Activated CD4-positive, alpha-beta memory T cell treated with anti-CD3 and anti-CD28 coated beads for 36 hours (primary cell): Measurements from ENCODE around the gene TTI1. TPM values are rescaled to one million over a fixed set of nuclear protein-coding genes. Genes with fewer than 3 reads are reported as not detected.

ENCODE experiments used
- CTCF ChIA-PET: fragments of 350-600 bp; sonication (Branson Sonifier 250); formaldehyde crosslinking; loops from one replicate; lab custom pipeline; 2021; ENCODE audit warnings: antibody characterized with exemption, inconsistent platforms; lab: Charles Lee
- POLR2A ChIA-PET: fragments of 350-600 bp; sonication (Branson Sonifier 250); formaldehyde crosslinking; loops from one replicate; lab custom pipeline; 2021; ENCODE audit warnings: antibody characterized with exemption; lab: Charles Lee
- DNase-seq: peaks from one replicate; pipeline ENCODE4 v3.0.0-alpha.2; 2020
- H3K27ac Mint-ChIP-seq: one replicate; pipeline ENCODE4 v1.8.0; 2021; ENCODE audit warnings: mixed read lengths
- H3K27me3 Mint-ChIP-seq: one replicate; pipeline ENCODE4 v1.8.0; 2021; ENCODE audit warnings: mixed read lengths
- H3K36me3 Mint-ChIP-seq: one replicate; pipeline ENCODE4 v1.8.0; 2021; ENCODE audit warnings: mixed read lengths
- H3K4me1 Mint-ChIP-seq: one replicate; pipeline ENCODE4 v1.8.0; 2021; ENCODE audit warnings: low read depth, mixed read lengths
- H3K4me3 Mint-ChIP-seq: one replicate; pipeline ENCODE4 v1.8.0; 2021; ENCODE audit warnings: mild to moderate bottlenecking, mixed read lengths
- H3K9me3 Mint-ChIP-seq: one replicate; pipeline ENCODE4 v1.8.0; 2021; ENCODE audit warnings: mixed read lengths
- intact Hi-C: fragments of 100-400 bp; cut with micrococcal nuclease; formaldehyde crosslinking; loops from one replicate; pipeline ENCODE4 v1.15.1; 2023
- total RNA-seq, 2 experiments: library from RNA; stranded (reverse); gene quantifications; one replicate each; pipeline ENCODE4 v1.2.3, GENCODE V29; 2021

Gene TTI1
- total RNA-seq, 2 experiments from 2014 or later = 31.8 to 32.7 TPM

DNA sequence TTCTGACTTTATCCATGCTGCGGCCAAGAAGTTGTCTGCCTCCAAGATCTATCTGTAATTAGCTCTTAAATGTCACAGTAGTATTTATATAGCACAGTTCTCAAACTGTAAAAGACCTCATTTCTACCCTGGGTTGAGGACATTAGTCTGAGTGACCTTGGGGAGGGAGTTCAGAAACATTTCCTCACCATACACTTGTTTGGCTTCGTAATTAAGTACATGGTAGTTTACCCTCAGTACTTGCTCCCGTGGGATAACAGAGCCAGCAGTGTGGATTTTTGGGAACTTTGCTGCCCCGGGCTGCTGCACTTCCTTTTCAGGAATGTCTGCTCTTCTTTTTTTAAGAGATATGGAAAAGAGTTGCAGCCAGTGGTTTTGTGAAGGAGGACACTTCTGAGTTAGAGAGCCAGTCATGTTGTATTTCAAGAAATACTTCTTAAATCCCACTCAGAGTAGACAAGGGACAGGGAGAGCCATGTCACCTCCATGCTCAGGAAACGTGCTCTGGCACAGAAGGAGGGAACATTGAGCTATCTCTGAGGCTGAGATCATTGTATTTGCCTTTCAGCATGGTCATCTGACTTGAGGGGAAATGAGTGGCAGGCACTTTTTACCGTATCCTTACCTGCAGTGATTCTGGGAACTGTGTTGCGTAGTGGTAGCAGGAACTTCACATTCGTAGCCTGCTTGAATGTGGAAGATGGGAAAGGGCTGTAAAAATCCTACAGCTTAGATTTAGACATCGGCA, 33.9 kb upstream of the TTI1 start:
- DNase-seq = no peak
- Mint-ChIP-seq H3K27ac (no peak overlapping the region), H3K4me1 (no peaks in the 10 kb centered on the region), H3K4me3 (no peak overlapping the region), H3K9me3 (no peaks in the 10 kb centered on the region), H3K27me3 (no peaks in the 10 kb centered on the region), H3K36me3 (peaks cover 51% of the 10 kb centered on the region)
- ChIA-PET CTCF (interaction anchor here (1.0 to 1.5 kb wide), 2 partner anchors 9 to 154 kb away, joined by 3 to 5 read pairs; no protein-coding TSS in a partner anchor), POLR2A (no interaction called here)
- intact Hi-C loops = no loop called here

DNA sequence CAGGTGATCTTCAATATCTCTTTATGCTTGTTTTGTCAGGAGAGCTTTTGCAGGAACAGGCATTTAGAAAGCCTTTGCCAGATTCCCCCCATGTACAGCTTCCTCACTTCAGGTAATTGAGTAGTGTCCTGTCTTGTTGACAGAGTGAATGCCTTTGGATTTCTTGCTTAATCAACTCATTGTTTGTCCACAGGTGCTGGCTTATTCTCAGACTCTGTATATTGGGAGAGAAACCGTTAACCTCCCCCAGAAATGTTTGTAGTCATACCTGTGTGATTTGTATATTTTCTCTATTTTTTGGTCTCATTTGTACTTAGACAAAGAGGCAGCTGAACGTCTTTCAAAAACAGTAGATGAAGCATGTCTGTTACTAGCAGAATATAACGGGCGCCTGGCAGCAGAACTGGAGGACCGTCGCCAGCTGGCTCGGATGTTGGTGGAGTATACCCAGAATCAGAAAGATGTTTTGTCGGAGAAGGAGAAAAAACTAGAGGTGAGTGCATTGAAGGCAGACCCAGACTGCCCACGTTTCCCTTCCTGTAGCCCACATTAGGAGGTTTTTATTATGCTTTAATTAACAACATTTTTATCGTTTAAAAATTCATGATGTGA, 32.6 kb upstream of the TTI1 start:
- ChIA-PET POLR2A (no interaction called here), CTCF (interaction anchor here (0.9 kb wide), 1 partner anchor 8 kb away, joined by 6 read pairs; no protein-coding TSS in a partner anchor)
- intact Hi-C loops = no loop called here
- H3K4me1 Mint-ChIP-seq = no peaks in the 10 kb centered on the region
- no peaks in the 10 kb centered on the region for H3K27me3 Mint-ChIP-seq
- H3K9me3 Mint-ChIP-seq = no peaks in the 10 kb centered on the region
- no peak overlapping the region for H3K27ac Mint-ChIP-seq
- H3K36me3 Mint-ChIP-seq = peaks cover 41% of the 10 kb centered on the region
- H3K4me3 Mint-ChIP-seq = no peak overlapping the region
- no peak for DNase-seq

- Mint-ChIP-seq H3K27ac (no peak overlapping the region), H3K36me3 (peaks cover 44% of the 10 kb centered on the region)
- intact Hi-C loops = no loop called here
These were observed 30.8 kb upstream of the TTI1 start for GRCh38 chr20:38063911-38064530.

DNA sequence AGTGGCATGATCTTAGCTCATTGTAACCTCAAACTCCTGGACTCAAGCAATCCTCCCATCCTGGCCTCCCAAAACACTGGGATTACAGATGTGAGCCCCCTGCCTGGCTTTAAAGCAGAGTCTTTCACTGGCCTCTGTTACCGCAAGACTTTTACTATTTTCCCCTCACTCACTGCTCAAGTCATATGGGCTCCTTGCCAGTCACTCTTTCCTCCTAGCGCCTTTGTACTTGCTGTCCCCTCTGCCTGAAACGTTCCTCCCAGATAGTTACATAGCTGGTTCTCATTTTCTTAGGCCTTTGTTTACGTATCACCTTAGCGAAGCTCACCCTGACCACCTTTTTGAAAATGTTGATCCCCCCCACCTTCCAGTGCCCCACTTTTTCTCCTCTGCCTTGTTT, 29.6 kb upstream of the TTI1 start:
- ChIA-PET POLR2A (interaction anchor here (0.9 kb wide), 1 partner anchor 18 kb away, joined by 3 read pairs; no protein-coding TSS in a partner anchor), CTCF (interaction anchor here (3.3 to 3.4 kb wide), 2 partner anchors 11 to 159 kb away, joined by 20 to 23 read pairs; no protein-coding TSS in a partner anchor)
- Mint-ChIP-seq H3K4me3 (no peak overlapping the region), H3K9me3 (no peaks in the 10 kb centered on the region), H3K36me3 (peaks cover 44% of the 10 kb centered on the region), H3K4me1 (peaks cover 7% of the 10 kb centered on the region), H3K27ac (no peak overlapping the region), H3K27me3 (no peaks in the 10 kb centered on the region)
- intact Hi-C loops = no loop called here
- DNase-seq = no peak

More at GRCh38 chr20:38063911-38064530, 30.8 kb upstream of the TTI1 start:
- Mint-ChIP-seq H3K9me3 (no peaks in the 10 kb centered on the region), H3K27me3 (no peaks in the 10 kb centered on the region), H3K4me3 (no peak overlapping the region), H3K4me1 (peaks cover 7% of the 10 kb centered on the region)
- no peak for DNase-seq
- ChIA-PET POLR2A (no interaction called here), CTCF (interaction anchor here (1.8 kb wide), 1 partner anchor 9 kb away, joined by 8 read pairs; no protein-coding TSS in a partner anchor)

DNA sequence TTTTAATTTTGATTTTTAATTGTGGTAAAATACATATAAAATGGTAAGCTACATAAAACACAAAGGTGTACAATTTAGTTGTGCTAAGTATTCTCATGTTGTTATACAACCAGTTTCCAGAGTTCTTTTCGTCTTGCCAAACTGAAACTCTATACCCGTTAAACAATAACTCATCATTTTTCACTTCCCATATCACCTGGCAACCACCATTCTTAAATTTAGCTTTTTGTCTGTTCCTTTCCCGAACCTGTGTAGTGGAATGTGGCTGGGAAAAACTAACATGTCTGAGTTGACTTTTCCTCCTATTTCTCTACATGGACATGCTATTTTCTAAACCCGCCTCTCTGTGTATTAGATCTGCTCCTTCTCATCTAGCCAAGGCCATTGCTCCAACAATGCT, 27.9 kb upstream of the TTI1 start:
- no peak overlapping the region for H3K4me3 Mint-ChIP-seq
- CTCF ChIA-PET = interaction anchor here (0.6 to 3.4 kb wide), 4 partner anchors 9 to 161 kb away, joined by 3 to 23 read pairs (median 12); no protein-coding TSS in a partner anchor
- POLR2A ChIA-PET = no interaction called here
- DNase-seq = no peak
- intact Hi-C loops = no loop called here
- H3K4me1 Mint-ChIP-seq = peaks cover 19% of the 10 kb centered on the region
- H3K27me3 Mint-ChIP-seq = no peaks in the 10 kb centered on the region
- H3K36me3 Mint-ChIP-seq = peaks cover 33% of the 10 kb centered on the region
- H3K27ac Mint-ChIP-seq = no peak overlapping the region
- no peaks in the 10 kb centered on the region for H3K9me3 Mint-ChIP-seq

DNA sequence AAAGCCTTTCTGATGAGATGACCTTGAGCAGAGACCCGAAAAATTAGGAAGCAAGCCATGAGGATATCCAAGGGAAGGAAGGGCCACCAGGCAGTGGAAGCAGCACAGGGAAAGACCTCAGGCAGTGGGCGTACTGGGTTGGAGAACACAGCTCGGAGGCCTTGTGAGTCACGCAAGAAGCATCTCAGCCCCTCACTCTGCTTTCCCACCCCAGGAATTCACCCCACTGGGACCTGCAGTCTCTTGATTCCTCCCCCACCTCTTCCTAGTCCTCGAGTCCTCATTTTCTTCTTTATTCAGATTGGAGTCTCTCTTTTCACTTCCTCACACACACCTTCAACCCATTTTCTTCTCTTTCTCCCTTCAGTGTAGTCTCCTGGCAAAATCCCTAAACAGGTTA, 27.3 kb upstream of the TTI1 start:
- intact Hi-C loops = no loop called here
- Mint-ChIP-seq H3K36me3 (peaks cover 29% of the 10 kb centered on the region), H3K9me3 (no peaks in the 10 kb centered on the region), H3K4me3 (no peak overlapping the region), H3K27me3 (no peaks in the 10 kb centered on the region), H3K27ac (no peak overlapping the region), H3K4me1 (peaks cover 22% of the 10 kb centered on the region)
- CTCF ChIA-PET = interaction anchor here (3.3 to 3.4 kb wide), 2 partner anchors 13 to 162 kb away, joined by 20 to 23 read pairs; no protein-coding TSS in a partner anchor
- DNase-seq = no peak
- POLR2A ChIA-PET = no interaction called here

DNA sequence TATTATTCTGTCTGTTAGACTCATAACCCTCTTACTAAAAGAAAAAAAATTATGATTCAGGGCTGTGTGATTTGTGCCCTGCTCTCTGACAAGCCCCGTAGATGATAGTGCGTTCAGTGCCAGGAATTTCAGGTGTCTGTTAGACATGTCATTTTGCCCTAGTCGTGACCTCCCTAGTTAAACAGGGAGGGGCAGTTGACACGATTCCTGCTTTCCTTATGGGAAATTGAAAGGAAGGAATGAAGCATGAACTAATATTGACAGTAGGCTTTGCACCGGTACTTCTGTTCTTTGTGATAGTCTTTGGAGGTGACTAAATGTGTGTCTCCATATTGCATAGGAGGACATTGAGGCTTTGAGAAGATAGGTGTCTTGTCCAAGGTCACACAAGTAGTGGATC, 26.6 kb upstream of the TTI1 start:
- ChIA-PET POLR2A (no interaction called here), CTCF (interaction anchor here (2.6 to 4.1 kb wide), 3 partner anchors 14 to 162 kb away, joined by 14 to 42 read pairs (median 20); no protein-coding TSS in a partner anchor)
- intact Hi-C loops = loop anchor here (10.0 kb wide), 1 partner anchor 135 kb away; no protein-coding TSS in a partner anchor
- H3K4me3 Mint-ChIP-seq = no peak overlapping the region
- H3K36me3 Mint-ChIP-seq = peaks cover 29% of the 10 kb centered on the region
- DNase-seq = no peak
- H3K27me3 Mint-ChIP-seq = no peaks in the 10 kb centered on the region
- H3K4me1 Mint-ChIP-seq = peaks cover 27% of the 10 kb centered on the region
- no peaks in the 10 kb centered on the region for H3K9me3 Mint-ChIP-seq
- no peak overlapping the region for H3K27ac Mint-ChIP-seq

- no peaks in the 10 kb centered on the region for H3K27me3 Mint-ChIP-seq
- intact Hi-C loops = loop anchor here (1.0 to 10.0 kb wide), 3 partner anchors 108 to 164 kb away; partner anchors contain the start of gene TGM2
- no peaks in the 10 kb centered on the region for H3K9me3 Mint-ChIP-seq
- ChIA-PET POLR2A (interaction anchor here (1.7 to 1.9 kb wide), 2 partner anchors 16 to 24 kb away, joined by 4 to 7 read pairs; partner anchors contain the start of genes RPRD1B and TTI1), CTCF (interaction anchor here (0.5 to 4.1 kb wide), 31 partner anchors 8 to 323 kb away, joined by 3 to 42 read pairs (median 5); partner anchors contain the start of genes RPRD1B, TGM2 and TTI1)
- peaks cover 37% of the 10 kb centered on the region for H3K4me1 Mint-ChIP-seq
- H3K27ac Mint-ChIP-seq = peak overlapping the region; percentile 68
- peak; percentile 78 for DNase-seq
- H3K36me3 Mint-ChIP-seq = peaks cover 26% of the 10 kb centered on the region
- no peak overlapping the region for H3K4me3 Mint-ChIP-seq
These were observed 24.2 kb upstream of the TTI1 start for GRCh38 chr20:38057351-38057972.

DNA sequence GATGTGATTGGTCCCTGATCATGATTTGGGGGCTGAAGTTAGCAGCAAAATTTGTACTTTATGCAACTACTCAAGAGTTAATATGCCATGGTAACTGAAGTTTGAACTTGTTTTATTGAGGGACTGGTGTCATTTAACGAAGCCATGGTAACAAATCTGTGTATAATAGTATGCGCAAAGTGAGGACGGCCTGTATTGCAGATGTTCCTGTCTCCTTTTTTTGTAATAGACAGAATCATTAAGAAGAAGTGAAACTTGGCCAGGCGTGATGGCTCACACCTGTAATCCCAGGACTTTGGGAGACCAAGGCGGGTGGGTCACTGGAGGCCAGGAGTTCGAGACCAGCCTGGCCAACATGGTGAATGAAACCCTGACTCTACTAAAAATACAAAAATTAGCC, 22.6 kb upstream of the TTI1 start:
- H3K9me3 Mint-ChIP-seq = no peaks in the 10 kb centered on the region
- no peak overlapping the region for H3K4me3 Mint-ChIP-seq
- peaks cover 44% of the 10 kb centered on the region for H3K4me1 Mint-ChIP-seq
- POLR2A ChIA-PET = no interaction called here
- CTCF ChIA-PET = interaction anchor here (4.1 kb wide), 1 partner anchor 166 kb away, joined by 42 read pairs; no protein-coding TSS in a partner anchor
- peaks cover 27% of the 10 kb centered on the region for H3K36me3 Mint-ChIP-seq
- no peaks in the 10 kb centered on the region for H3K27me3 Mint-ChIP-seq
- intact Hi-C loops = loop anchor here (10.0 kb wide), 1 partner anchor 131 kb away; no protein-coding TSS in a partner anchor
- no peak for DNase-seq
- H3K27ac Mint-ChIP-seq = no peak overlapping the region

DNA sequence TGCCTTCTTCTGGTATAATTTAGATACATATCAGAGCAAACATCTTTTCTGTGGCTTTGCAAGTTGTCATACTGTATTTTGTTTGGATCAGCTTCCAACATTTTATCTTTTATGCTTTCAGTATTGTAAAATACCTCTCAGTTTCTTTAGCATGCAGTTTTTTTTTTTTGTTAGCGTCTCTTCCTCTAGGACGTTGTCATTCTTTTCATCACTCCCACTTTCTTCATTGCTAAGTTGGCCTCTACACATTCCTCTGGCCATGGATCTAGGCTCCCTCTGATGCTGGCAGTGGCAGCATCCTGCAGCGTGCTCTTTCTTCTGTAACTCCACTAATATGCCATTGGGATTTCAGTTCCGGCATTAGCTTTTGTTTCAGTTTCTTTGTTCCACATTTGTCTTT, 22.0 kb upstream of the TTI1 start:
- Mint-ChIP-seq H3K27me3 (no peaks in the 10 kb centered on the region), H3K4me3 (no peak overlapping the region), H3K9me3 (no peaks in the 10 kb centered on the region), H3K27ac (no peak overlapping the region), H3K36me3 (peaks cover 24% of the 10 kb centered on the region), H3K4me1 (peaks cover 45% of the 10 kb centered on the region)
- no peak for DNase-seq
- ChIA-PET POLR2A (interaction anchor here (0.5 kb wide), 1 partner anchor 766 kb away, joined by 4 read pairs; no protein-coding TSS in a partner anchor), CTCF (interaction anchor here (0.6 to 3.3 kb wide), 2 partner anchors 166 to 832 kb away, joined by 3 to 19 read pairs; no protein-coding TSS in a partner anchor)
- intact Hi-C loops = loop anchor here (10.0 kb wide), 1 partner anchor 130 kb away; no protein-coding TSS in a partner anchor

DNA sequence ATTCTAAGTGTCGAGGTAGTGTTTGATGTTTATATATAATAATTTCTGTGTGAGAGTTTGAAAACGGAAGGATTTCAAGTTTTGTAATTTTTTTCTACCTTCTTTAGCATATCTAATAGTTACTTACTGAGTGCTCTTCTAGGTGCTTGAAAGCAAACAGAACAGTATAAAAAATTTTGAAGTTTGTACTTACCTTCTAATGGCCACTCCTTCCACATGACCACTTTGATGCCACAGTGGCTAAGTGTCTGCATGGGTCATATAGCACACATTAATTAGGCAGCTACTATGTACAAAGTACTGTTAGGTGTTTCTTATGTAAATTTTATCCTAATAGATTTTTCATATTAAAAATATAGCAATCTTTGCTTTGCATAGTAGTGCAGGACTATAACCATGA, 21.4 kb upstream of the TTI1 start:
- H3K27ac Mint-ChIP-seq = no peak overlapping the region
- H3K27me3 Mint-ChIP-seq = no peaks in the 10 kb centered on the region
- ChIA-PET CTCF (interaction anchor here (0.6 to 3.3 kb wide), 2 partner anchors 167 to 1202 kb away, joined by 3 to 19 read pairs; no protein-coding TSS in a partner anchor), POLR2A (interaction anchor here (0.5 kb wide), 1 partner anchor 766 kb away, joined by 4 read pairs; no protein-coding TSS in a partner anchor)
- H3K36me3 Mint-ChIP-seq = peaks cover 20% of the 10 kb centered on the region
- DNase-seq = no peak
- intact Hi-C loops = loop anchor here (10.0 kb wide), 1 partner anchor 130 kb away; no protein-coding TSS in a partner anchor
- peaks cover 50% of the 10 kb centered on the region for H3K4me1 Mint-ChIP-seq
- H3K4me3 Mint-ChIP-seq = no peak overlapping the region
- no peaks in the 10 kb centered on the region for H3K9me3 Mint-ChIP-seq
